HK-2 (cell line): Measurements from ENCODE around the gene DDX24.
"Not testable (repeated sequence)": the region's sequence is repeated elsewhere in the genome, so short reads cannot be mapped to it uniquely, and the experiment has no call there.

Experiments
- DNase-seq: peaks from one replicate; pipeline ENCODE4 v3.0.0-alpha.2; 2018; ENCODE audit not compliant: unreplicated experiment

Gene DDX24

GRCh38 chr14:94081386-94081820, 401 bp upstream of the DDX24 start:
- DNase-seq: no peak

GRCh38 chr14:94079891-94080620, 946 bp downstream of the DDX24 start:
- no peak for DNase-seq

GRCh38 chr14:94077823-94078222, 3.2 kb downstream of the DDX24 start:
- no peak for DNase-seq

GRCh38 chr14:94077111-94077821, 3.7 kb downstream of the DDX24 start:
- DNase-seq: no peak

- DNase-seq: no peak
These were observed 6.0 kb downstream of the DDX24 start for GRCh38 chr14:94075008-94075407.

- no peak for DNase-seq
These were observed 6.5 kb downstream of the DDX24 start for GRCh38 chr14:94074534-94074933.

- not testable (repeated sequence) for DNase-seq
These were observed 8.9 kb downstream of the DDX24 start for GRCh38 chr14:94072076-94072475.

GRCh38 chr14:94066089-94066676, 14.8 kb downstream of the DDX24 start:
- DNase-seq: no peak

GRCh38 chr14:94062344-94062940, 18.6 kb downstream of the DDX24 start:
- DNase-seq: peak; percentile 57

GRCh38 chr14:94059998-94060397, 21.0 kb downstream of the DDX24 start:
- DNase-seq: no peak

- no peak for DNase-seq
These were observed 22.3 kb downstream of the DDX24 start for GRCh38 chr14:94058674-94059138.

- DNase-seq: no peak
These were observed 22.8 kb downstream of the DDX24 start for GRCh38 chr14:94058128-94058673.

GRCh38 chr14:94056579-94057308, 24.3 kb downstream of the DDX24 start:
- no peak for DNase-seq

GRCh38 chr14:94054936-94055335, 26.1 kb downstream of the DDX24 start:
- DNase-seq: no peak

- no peak for DNase-seq
These were observed 26.6 kb downstream of the DDX24 start for GRCh38 chr14:94054401-94054800.

GRCh38 chr14:94052662-94053061, 28.3 kb downstream of the DDX24 start:
- no peak for DNase-seq

GRCh38 chr14:94052199-94052598, 28.8 kb downstream of the DDX24 start:
- no peak for DNase-seq

- no peak for DNase-seq
These were observed 29.2 kb downstream of the DDX24 start for GRCh38 chr14:94051779-94052178.

- no peak for DNase-seq
These were observed 29.9 kb downstream of the DDX24 start for GRCh38 chr14:94051115-94051514.

GRCh38 chr14:94050231-94050880, 30.6 kb downstream of the DDX24 start:
- peak; percentile 73 for DNase-seq

GRCh38 chr14:94049625-94050023, 31.4 kb downstream of the DDX24 start:
- DNase-seq: no peak
